Activated T-cell treated with anti-CD3 and anti-CD28 coated beads, Interleukin-2, amount 50 U/mL, for 48 hours (primary cell): ENCODE measurements around the gene COPS7B.
"Not testable (repeated sequence)": the region's sequence is repeated elsewhere in the genome, so short reads cannot be mapped to it uniquely, and the experiment has no call there.

Experiments used
- DNase-seq, 2 experiments: peaks; one replicate each; pipeline ENCODE4 v3.0.0-alpha.2; 2020

COPS7B gene

GRCh38 chr2:231786177-231786916 is at the start of gene COPS7B:
Gene COPS7B, plus strand, starts transcription at chr2:231786445. Its CDS starts 2,126 bp downstream, at chr2:231788571.
- peak; percentile 87 to 92 for DNase-seq

DNA sequence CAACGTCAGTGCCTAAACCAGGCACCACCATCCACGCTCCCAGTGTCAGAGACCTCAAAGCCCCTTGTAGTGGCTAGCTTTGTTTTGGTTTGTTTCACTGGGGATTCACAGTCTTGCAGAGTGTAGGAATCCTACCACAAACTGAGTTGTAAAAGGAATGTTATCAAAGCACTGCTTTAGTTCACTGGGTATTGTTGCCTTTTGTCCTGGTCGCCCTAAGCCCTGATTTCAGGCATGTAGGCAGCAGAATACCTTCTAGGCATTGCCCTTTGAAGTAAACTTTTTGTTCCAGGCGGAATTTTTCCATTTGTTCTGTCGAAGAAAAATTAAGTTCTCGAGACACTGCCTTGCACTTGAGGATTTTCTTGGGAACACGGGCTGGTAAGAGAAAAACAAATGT is 48.5 kb upstream of the COPS7B start:
- no peak for DNase-seq

DNA sequence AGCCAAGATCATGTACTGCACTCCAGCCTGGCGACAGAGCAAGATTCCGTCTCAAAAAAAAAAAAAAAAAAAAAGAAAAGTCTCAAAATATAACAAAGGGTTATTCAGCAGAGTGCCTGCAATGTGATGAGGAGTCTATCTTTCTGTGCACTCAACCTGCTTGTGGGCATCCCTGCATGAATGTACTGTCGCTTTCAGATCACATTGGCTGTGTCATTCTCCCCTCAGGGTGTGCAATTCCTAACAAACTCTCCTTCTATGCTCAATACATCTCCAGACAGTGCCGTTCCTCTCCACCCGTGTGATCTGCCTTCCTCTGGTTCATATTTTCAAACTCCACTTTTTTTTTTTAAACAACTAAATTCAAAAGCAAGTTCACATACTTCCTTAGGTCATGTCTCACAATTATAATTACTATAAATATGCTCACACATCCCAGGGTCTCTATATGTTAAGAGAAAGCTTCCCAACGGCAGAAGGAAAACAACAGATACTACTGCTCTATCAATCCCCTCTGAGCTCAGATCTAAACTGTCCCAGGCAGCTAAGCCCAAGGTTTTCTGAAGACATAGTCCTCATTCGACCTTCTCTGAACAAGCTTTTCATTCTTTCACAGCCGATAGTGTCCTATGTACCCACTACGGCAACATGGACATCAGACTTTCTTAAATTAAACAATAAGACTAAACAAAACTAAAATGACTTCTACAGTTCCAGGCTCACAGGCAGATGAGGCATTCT is 42.7 kb upstream of the COPS7B start:
- no peak for DNase-seq

GRCh38 chr2:231745303-231746038 is 40.8 kb upstream of the COPS7B start:
- DNase-seq: no peak

GRCh38 chr2:231748153-231748896 is 37.9 kb upstream of the COPS7B start:
- not testable (repeated sequence) for DNase-seq

- not testable (repeated sequence) for DNase-seq
Measured at GRCh38 chr2:231749016-231749415, 37.2 kb upstream of the COPS7B start.

GRCh38 chr2:231751042-231751815 is 35.0 kb upstream of the COPS7B start:
- no peak for DNase-seq

DNA sequence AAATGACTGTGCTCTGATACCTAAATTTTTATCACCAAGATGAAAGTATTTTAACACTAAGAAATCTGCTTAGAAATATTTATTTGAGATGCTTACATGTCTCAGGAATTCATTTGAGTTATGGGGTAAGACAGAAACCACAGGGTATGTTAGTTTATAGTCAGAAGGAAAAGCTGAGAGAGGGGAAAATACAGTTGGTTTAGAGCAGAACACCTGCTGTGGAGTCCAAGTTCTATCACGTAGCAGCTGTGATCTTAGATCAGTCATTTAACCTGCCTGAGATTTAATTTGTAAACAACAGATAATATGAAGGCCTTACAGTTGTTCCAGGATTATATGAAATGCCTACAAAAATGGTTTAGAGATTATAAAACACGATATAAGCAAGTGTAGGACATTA is 34.2 kb upstream of the COPS7B start:
- DNase-seq: no peak

GRCh38 chr2:231761735-231762134 is 24.5 kb upstream of the COPS7B start:
- no peak for DNase-seq

DNA sequence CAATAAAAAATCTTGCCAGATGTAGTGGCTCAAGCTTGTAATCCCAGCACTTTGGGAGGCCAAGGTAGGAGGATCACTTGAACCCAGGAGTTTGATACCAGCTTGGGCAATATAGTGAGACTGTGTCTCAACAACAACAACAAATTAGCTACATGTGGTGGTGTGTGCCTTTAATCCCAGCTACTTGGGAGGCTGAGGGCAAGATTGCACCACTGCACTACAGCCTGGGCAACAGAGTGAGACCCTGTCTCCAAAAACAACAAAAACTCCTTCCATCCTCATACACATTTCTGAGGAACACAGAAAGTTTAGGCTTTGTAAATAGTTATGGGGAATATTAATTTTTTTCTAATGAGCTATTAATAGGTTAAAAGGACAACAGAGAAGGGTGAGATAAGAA is 22.1 kb upstream of the COPS7B start:
- DNase-seq: no peak

DNA sequence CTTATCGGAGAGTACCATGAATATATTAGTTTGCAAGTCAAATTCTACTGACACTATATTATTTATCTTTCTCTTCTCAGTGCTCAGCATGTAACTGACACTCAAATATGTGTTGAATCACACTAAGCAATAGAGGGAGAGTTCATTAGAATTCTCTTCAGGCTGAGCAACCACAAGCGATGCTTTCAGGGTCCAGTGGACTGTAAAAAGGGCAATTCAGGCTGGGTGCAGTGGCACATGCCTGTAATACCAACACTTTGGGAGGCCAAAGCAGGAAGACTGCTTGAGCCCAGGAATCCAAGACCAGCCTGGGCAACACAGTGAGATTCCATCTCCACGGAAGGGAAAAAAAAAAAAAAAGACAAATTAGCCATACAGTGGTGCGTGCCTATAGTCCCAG is 21.5 kb upstream of the COPS7B start:
- no peak for DNase-seq

GRCh38 chr2:231765496-231765929 is 20.7 kb upstream of the COPS7B start:
- DNase-seq: no peak

- no peak for DNase-seq
Measured at GRCh38 chr2:231769170-231770136, 16.8 kb upstream of the COPS7B start.

DNA sequence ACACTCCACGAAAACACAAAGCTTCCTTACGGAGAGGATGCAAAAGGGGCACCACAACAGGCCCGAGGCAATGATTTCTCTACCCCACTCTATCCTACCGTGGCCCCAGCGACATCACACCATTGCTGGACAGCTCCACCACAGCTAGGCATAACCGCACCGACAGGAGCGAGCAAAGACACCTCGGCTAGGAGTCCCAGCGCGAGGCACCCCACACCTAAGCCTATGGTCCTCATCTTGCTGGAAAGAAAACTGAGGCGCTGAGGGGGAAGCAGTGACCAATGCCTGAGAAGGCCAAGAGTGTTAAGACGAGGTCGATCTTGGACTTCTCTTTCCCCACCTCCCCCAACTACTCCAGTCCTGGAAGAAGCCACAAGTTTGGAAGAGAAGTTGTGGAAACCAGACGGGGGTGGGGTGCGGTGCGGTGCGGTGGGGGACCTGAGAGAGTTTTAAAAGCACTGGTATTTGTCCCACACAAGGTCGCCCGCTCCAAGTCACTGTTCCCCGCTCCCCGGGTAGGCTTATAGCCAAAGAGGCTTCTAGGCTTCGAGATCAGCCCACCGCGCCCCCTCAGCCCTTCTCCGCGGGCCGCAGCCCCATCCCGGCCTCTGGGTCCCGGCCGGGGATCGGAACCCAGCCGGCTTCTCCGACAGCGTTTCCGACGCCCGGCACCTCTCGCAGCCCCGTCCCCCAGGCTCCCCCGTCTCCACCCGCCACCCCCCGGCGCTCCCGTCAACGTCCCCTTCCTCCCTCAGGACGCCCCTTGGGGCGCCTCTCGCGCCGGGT is 5.9 kb upstream of the COPS7B start:
- DNase-seq: peak; percentile 29 to 35

DNA sequence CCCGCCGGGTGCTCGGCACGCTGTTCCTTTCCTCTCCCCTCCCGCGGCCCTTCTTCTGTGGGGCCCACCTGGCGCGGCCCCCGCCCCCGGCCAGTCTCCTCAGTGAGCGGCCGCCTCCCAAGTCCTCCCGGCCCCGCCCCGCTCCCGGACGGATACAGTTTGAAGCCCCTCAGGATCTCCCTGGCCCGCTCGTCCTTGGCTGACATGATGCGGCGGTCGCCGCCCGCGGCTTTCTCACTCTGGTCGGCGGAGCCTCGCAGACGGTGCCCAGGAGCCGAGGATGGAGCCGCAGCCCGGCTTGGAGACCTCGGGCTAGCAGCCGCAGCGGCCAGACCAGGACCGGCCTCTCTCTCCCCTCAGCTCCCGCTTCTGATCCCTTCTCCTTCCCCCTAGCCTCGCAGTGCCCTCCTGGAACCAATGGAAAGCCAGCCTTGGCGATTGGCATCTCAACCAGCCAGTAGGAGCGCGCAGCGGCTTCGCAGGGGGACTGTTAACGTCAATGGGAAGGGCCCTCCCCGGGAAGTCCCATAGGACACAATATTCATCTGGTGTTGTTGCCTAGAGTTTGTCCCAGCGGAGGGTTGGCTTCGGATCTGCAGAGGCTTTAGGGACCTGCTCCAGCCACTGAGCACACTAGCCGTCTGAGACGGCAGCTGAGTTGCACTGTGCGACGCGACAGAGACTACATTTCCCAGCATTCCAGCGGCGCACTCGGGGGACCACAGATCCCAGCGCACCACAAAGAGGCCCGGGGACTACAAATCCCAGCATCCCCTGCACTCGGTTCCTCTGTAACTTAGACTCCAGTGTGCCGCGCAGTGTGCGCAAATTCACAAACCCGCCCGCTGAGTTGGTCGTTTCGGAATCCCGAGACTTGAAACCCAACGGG is 5.1 kb upstream of the COPS7B start, which contains the start of gene PDE6D:
TSS of gene PDE6D (minus strand) at position 374 of the 889 bp plus-strand sequence. CDS start at position 206, 168 bp downstream.
- DNase-seq: peak; percentile 99

GRCh38 chr2:231781798-231782726 is 4.2 kb upstream of the COPS7B start:
- DNase-seq: peak in 1 of 2 experiments; percentile 34

DNA sequence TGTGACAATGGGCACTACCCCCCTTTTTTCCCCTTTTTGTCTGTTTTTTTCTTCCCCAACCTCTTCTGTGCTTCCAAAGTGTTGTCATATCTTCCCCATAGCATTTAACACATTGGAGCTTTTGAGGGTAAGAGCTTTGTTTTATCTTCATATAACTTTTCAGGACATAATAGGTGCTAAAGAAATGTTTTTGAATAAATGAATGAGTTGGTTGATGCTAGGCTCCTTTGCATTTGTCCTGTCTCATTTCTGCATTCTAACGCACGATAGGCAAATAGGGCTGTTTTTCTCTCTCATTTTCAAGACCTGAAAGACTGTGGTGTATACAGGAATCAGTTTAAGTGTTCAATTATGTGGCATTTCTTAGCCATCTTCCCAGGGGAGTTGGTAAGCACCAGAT is 832 bp upstream of the COPS7B start:
- no peak for DNase-seq

DNA sequence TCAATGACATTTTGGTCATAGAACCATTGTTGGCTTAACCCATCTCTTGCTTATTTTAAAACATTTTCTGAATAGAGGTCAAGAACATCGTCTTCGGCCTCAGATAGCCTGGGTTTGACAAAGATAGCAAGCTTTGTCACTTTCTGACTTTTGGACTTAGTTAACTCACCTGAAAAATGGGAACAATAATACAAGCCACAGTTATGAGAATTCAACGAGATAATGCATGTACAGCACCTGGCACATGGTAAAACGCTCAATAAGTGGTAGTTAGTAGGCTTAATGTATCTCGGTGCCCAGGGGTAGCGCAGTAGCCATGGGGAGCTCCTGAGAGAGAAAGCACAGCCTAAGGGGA is 446 bp upstream of the COPS7B start:
- DNase-seq: no peak
